Measurements from ENCODE around the gene RAX2.
A peak's percentile ranks its signal among the peaks of the same experiment; 100 is the strongest.

The RAX2 gene

DNA sequence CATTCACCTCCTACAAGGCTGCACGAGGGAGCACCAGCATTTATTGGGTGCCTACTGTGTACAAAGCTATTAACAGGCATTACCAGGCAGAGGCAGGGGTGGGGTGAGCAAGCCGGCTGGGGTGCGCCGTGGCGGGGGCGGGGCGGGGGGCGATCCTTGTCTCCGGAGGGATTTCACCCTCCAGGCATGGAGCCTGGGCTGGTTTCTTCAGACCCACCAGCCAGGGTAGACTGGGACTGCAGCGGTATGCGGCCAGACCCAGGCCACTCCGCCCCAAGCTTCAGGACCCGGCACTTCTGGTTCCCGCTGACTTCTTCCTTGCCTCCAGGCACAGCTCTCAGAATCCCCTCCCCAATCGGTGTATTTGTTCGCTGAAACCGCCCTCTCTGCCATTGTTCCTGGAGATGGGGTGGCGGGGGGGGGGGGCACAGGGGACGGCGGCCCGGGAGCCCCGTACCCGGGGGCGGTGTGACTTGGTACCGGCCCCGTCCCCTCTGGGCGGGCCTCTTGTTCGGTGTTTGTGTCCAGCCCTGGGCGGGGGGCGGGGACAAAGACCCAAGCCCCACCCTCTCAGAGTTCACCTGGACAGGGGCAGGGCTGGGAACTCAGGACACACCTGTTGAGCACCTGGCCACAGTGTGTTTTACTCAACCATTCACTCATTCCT is 49.5 kb downstream of the RAX2 start:
- no peak for DNase-seq

DNA sequence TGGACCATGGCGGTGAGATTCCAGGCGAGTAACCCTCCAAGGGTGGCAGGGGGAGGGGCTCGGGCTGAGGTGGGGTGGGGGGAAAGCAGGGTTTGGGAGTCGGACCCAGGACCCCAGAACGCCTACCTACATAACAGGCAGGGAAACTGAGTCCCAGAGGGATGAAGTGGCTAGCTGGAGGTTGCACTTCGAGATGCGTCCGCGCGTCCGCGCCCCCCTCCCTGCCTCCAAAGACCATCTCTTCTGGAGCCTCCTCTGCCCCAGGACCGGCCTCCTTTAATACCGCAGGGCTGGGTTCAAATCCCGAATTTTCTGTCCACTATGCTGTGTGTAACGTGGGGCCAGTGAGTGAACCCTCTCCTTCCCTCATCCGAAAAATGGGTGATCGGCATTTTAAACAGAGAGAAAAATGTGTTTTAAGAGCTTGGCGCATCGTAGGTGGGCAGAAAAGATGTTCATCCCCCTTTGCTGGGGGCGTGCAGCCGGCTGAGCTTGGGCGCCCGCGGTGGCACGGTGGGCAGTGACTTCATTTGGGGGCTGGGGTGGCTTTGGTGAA is 50.1 kb downstream of the RAX2 start:
- no peak for DNase-seq

- peak; percentile 78 for DNase-seq
Observed at GRCh38 chr19:3721131-3721886, 50.7 kb downstream of the RAX2 start.

DNA sequence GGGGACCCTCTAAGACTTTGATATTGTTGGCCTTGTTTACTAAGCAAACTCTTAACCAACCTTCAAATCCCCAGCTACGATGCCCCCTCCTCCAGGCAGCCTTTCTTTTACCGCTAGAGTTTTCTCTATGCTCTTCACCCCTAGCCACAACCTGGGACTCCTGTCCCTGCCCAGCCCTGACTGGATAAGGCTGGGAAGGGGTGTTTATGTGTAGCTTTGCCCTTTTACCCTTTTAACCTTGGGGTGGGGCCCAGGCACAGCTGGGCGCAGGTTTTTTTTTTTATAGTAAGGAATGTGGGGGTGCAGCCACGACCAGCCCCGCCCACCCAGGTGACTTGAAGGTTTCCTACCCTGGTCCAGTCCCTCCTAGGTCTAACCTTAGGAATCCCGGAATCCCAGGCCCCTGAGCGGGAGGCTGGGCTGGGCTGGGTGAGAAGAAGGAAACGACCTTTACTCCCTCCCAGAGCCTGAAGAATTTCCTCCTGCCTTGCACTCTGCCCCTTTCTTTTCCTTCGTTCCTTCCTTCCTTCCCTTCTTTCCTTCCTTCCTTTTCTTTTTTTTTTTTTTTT is 51.6 kb downstream of the RAX2 start:
- no peak for DNase-seq

DNA sequence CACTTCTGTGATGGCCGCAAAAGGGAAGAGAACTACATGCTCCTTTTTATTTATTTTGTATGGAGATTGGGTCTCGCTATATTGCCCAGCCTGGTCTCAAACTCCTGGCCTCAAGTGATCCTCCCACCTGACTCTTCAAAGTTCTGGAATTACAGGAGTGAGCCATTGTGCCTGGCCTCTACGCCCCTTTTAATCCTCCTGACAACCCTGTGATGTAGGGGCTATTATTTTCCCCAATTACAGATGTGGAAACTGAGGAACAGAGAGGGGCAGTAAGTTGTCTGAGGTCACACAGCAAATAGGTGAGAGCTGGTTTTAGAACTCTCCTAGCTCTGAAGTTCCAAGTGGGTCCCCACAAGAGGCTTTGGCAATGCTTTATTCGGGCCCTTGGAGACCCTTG is 52.2 kb downstream of the RAX2 start:
- no peak for DNase-seq
